GM18520 (cell line): ENCODE results near the gene SV2C.

Source experiments
- ATAC-seq: cut with Tn5 transposase; IDR thresholded peaks from one replicate; pipeline ENCODE4 v1.9.1; 2021; ENCODE audit not compliant: unreplicated experiment

Gene SV2C

GRCh38 chr5:76376148-76376865 lies 293.1 kb downstream of the SV2C start:
- no peak for ATAC-seq

- ATAC-seq, result no peak
These were observed 293.7 kb downstream of the SV2C start for GRCh38 chr5:76376866-76377230.

GRCh38 chr5:76378355-76378754 lies 295.2 kb downstream of the SV2C start:
- no peak for ATAC-seq

GRCh38 chr5:76379316-76379715 lies 296.1 kb downstream of the SV2C start:
- ATAC-seq, result no peak

GRCh38 chr5:76379855-76380254 lies 296.7 kb downstream of the SV2C start:
- no peak for ATAC-seq

- ATAC-seq, result no peak
These were observed 297.3 kb downstream of the SV2C start for GRCh38 chr5:76380346-76381066.

- no peak for ATAC-seq
These were observed 300.1 kb downstream of the SV2C start for GRCh38 chr5:76383126-76383832.

GRCh38 chr5:76384189-76384588 lies 301.0 kb downstream of the SV2C start:
- no peak for ATAC-seq

GRCh38 chr5:76384705-76385104 lies 301.5 kb downstream of the SV2C start:
- ATAC-seq, result no peak

GRCh38 chr5:76385540-76385939 lies 302.4 kb downstream of the SV2C start:
- ATAC-seq, result no peak

- no peak for ATAC-seq
These were observed 303.2 kb downstream of the SV2C start for GRCh38 chr5:76386360-76386759.

- no peak for ATAC-seq
These were observed 305.1 kb downstream of the SV2C start for GRCh38 chr5:76388236-76388635.

- ATAC-seq, result no peak
These were observed 305.8 kb downstream of the SV2C start for GRCh38 chr5:76388791-76389512.

GRCh38 chr5:76389513-76390154 lies 306.5 kb downstream of the SV2C start:
- no peak for ATAC-seq

GRCh38 chr5:76391014-76391413 lies 307.8 kb downstream of the SV2C start:
- ATAC-seq, result no peak

GRCh38 chr5:76393035-76393680 lies 310.0 kb downstream of the SV2C start:
- no peak for ATAC-seq

GRCh38 chr5:76397200-76397599 lies 314.0 kb downstream of the SV2C start:
- ATAC-seq, result no peak

- no peak for ATAC-seq
These were observed 316.1 kb downstream of the SV2C start for GRCh38 chr5:76399268-76399667.

- no peak for ATAC-seq
These were observed 317.3 kb downstream of the SV2C start for GRCh38 chr5:76400466-76400865.

GRCh38 chr5:76401801-76402250 lies 318.6 kb downstream of the SV2C start:
- peak; percentile 19 for ATAC-seq
